Measurements from ENCODE around the gene MAPK8IP3. TPM values are rescaled to one million over a fixed set of nuclear protein-coding genes. Genes with fewer than 3 reads are reported as not detected.

Gene MAPK8IP3
- total RNA-seq, 1 donor from 2014 or later = 37.5 TPM

DNA sequence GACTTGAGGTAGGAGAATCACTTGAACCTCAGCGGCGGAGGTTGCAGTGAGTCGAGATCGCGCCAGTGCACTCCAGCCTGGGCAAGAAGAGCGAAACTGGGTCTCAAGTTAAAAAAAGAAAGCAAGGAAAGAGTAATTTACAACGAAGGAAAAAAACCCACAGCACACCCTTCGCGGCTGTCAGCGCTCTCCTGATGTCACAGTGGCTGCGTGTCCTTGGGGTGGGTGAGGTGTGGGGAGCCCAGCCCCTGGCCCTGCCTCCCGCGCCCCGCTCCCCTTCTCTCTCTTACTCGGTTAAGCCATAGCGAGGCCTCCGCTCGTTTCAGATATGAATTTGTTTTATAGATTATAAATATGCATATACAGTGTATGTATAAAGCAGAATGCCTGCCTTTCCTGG lies 28.7 kb upstream of the MAPK8IP3 start:
- TF ChIP-seq, protein P1, sequence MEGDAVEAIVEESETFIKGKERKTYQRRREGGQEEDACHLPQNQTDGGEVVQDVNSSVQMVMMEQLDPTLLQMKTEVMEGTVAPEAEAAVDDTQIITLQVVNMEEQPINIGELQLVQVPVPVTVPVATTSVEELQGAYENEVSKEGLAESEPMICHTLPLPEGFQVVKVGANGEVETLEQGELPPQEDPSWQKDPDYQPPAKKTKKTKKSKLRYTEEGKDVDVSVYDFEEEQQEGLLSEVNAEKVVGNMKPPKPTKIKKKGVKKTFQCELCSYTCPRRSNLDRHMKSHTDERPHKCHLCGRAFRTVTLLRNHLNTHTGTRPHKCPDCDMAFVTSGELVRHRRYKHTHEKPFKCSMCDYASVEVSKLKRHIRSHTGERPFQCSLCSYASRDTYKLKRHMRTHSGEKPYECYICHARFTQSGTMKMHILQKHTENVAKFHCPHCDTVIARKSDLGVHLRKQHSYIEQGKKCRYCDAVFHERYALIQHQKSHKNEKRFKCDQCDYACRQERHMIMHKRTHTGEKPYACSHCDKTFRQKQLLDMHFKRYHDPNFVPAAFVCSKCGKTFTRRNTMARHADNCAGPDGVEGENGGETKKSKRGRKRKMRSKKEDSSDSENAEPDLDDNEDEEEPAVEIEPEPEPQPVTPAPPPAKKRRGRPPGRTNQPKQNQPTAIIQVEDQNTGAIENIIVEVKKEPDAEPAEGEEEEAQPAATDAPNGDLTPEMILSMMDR (conservative IDR thresholded peaks at IDR 0.05; ENCODE audit: low read depth, low read length) = no peak
- no peak for DNase-seq (ENCODE audit: low read depth)
- peak overlapping the region; percentile 51 for H3K4me3 ChIP-seq (ENCODE audit: low read depth, low read length)

GRCh38 chr16:1677942-1678499 lies 28.0 kb upstream of the MAPK8IP3 start, which contains the start of gene JPT2:
Gene JPT2, plus strand, starts transcription at chr16:1678279. Its CDS starts 34 bp downstream, at chr16:1678313.
- no peak for DNase-seq (ENCODE audit: low read depth)
- TF ChIP-seq, protein P1 (conservative IDR thresholded peaks at IDR 0.05; ENCODE audit: low read depth, low read length) = no peak
- H3K4me3 ChIP-seq (ENCODE audit: low read depth, low read length) = peak within 1 kb of the TSS; percentile 91

GRCh38 chr16:1678500-1679098 lies 27.4 kb upstream of the MAPK8IP3 start:
- peak overlapping the region; percentile 91 for H3K4me3 ChIP-seq (ENCODE audit: low read depth, low read length)
- DNase-seq (ENCODE audit: low read depth) = no peak
- TF ChIP-seq, protein P1 (conservative IDR thresholded peaks at IDR 0.05; ENCODE audit: low read depth, low read length) = peak; percentile 20

GRCh38 chr16:1680361-1680760 lies 25.6 kb upstream of the MAPK8IP3 start:
- TF ChIP-seq, protein P1 (conservative IDR thresholded peaks at IDR 0.05; ENCODE audit: low read depth, low read length) = no peak
- H3K4me3 ChIP-seq (ENCODE audit: low read depth, low read length) = peak overlapping the region; percentile 91
- no peak for DNase-seq (ENCODE audit: low read depth)

DNA sequence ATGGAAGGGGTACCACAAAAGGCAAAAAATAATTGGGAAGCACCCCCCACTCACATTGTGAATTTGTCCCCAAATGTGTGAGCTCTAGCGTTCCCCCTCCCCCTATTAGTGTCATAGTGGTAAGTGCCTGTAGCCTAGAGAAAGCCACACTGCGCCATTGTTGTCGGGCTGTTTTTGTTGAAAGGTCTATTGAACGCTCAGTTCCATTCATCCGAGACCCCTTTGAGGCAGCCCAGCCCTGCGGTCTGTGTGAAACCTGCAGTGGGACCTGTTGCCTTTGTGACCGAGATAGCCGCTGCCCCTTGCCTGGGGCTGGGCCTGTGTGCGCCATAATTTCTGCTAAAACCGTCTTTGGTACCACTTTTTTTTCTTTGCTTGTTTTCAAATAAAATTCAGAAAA lies 25.0 kb upstream of the MAPK8IP3 start:
- TF ChIP-seq, protein P1 (conservative IDR thresholded peaks at IDR 0.05; ENCODE audit: low read depth, low read length) = no peak
- DNase-seq (ENCODE audit: low read depth) = no peak
- H3K4me3 ChIP-seq (ENCODE audit: low read depth, low read length) = no peak overlapping the region

DNA sequence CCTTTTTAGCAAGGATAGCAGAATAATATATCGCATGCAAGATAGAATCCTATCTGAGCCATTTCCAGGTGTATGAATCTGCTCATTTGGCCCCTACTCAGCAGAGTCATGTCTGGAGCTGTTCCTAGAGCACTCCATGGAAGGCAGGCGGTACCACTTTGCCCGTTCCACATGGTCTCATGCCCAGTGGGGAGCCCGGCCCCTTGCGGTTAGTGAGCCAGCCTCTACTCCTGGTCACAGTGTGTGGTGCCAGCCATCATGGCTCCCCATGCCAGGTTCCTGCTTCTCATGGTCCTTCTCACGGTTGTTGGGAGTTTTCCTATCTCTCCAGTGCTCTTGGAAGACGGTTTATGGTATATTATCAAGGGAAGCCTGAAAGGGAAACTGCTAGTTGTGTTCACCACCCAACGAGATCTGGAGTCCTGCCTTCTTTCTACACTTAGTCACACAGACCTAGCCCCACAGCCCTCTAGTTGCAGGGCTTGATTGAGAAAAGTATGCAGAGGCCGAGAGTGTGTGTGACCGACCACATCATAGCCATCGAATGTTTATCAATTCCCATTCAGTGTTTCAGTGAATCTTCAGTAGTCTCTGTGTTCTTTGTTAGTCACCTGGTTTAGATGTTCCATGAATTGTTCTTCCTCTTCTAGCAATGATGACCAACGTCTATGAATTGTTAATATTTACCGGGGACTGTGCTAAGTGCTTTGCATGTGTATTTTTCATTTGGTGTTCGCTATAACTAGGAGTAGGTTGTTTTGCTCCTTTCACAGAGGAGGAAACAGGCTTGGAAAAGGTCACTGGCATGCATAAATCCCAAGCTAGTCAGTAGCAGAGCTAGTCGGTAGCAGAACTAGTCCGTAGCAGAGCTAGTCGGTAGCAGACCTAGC lies 18.3 kb upstream of the MAPK8IP3 start:
- H3K4me3 ChIP-seq (ENCODE audit: low read depth, low read length) = no peak overlapping the region
- DNase-seq (ENCODE audit: low read depth) = no peak
- TF ChIP-seq, protein P1 (conservative IDR thresholded peaks at IDR 0.05; ENCODE audit: low read depth, low read length) = no peak

Measured in epithelial cell of proximal tubule (primary cell).